ENCODE data around the gene AHRR. TPM values are rescaled to one million over a fixed set of nuclear protein-coding genes. Genes with fewer than 3 reads are reported as not detected.
A peak's percentile ranks its signal among the peaks of the same experiment; 100 is the strongest.

The AHRR gene
- total and polyA plus RNA-seq, 9 of the 15 experiments (the other 6 are each of a cell fraction or from before 2014, with no cell fraction given) = 0.06 to 1.6 (median 0.75) TPM; not detected in 1

DNA sequence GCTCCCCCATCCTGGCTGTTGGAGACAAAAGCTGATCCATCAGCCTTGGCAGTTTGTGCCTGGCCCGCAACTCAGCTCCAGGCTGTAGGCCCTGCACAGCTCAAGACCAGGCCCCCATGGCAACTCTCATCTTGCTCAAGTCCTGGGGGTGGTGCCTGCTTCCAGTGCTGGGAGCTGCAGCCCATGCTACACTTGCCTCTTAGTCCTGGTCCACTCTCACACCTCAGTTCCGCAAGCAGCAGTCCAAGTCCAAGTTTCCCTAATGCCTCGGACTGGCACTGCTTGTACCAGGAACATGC, 14.2 kb downstream of the AHRR start:
- ChIA-PET POLR2A (interaction anchor here (0.6 to 0.8 kb wide), 2 partner anchors 13 to 158 kb away, joined by 3 read pairs; no protein-coding TSS in a partner anchor), CTCF (ENCODE audit: low intra/inter-chr PET ratio) (no interaction called here)
- BruUV-seq (replicated peaks) = no TSS peak
- FAIRE-seq (no peak), DNase-seq (ENCODE audit: extremely low read depth in 1 of 4, low spot score in 3 of 4) (no peak), ATAC-seq (no peak)
- Histone ChIP-seq H3K4me1 (replicated peaks in 1 of 2; ENCODE audit: control insufficient read depth in 2 of 2, insufficient read depth in 2 of 2, low read length in 2 of 2) (no peaks in the 10 kb centered on the region), H3K9me1 (ENCODE audit: control insufficient read depth, insufficient read depth, low read length) (no peaks in the 10 kb centered on the region), H3K4me2 (ENCODE audit: insufficient read depth, low read length) (no peak overlapping the region), H3K27ac (ENCODE audit: extremely low read depth, low read depth, low read length) (no peak overlapping the region), H3K27me3 (ENCODE audit: control insufficient read depth in 2 of 2, insufficient read depth in 2 of 2, low read length in 2 of 2) (peaks cover 9 to 32% of the 10 kb centered on the region in 2 experiments; a peak in 4 of 5 replicates), H3K79me2 (ENCODE audit: control insufficient read depth, insufficient read depth, low read length) (no peaks in the 10 kb centered on the region), H3K9me3 (replicated peaks; ENCODE audit: control insufficient read depth, insufficient read depth, low read depth, low read length) (no peaks in the 10 kb centered on the region), H3K9ac (ENCODE audit: insufficient read depth in 1 of 2, low read depth in 2 of 2, low read length in 2 of 2) (peak overlapping the region in 1 of 2 experiments; percentile 40; a peak in 1 of 4 replicates), H2AFZ (ENCODE audit: low read depth, low read length) (no peak overlapping the region), H3K36me3 (ENCODE audit: control insufficient read depth, insufficient read depth, low read length) (no peaks in the 10 kb centered on the region), H3K4me3 (no peak overlapping the region), H4K20me1 (replicated peaks; ENCODE audit: control insufficient read depth, insufficient read depth, low read length) (no peaks in the 10 kb centered on the region)
- intact Hi-C loops (cut with micrococcal nuclease) = no loop called here
- WGBS (ENCODE audit: insufficient coverage, low coverage, missing lambda C conversion rate) = 2% methylated on average over 3 of the region's 3 CpGs
- in situ Hi-C loops (cut with MboI) = no loop called here
- TF ChIP-seq, protein P1, sequence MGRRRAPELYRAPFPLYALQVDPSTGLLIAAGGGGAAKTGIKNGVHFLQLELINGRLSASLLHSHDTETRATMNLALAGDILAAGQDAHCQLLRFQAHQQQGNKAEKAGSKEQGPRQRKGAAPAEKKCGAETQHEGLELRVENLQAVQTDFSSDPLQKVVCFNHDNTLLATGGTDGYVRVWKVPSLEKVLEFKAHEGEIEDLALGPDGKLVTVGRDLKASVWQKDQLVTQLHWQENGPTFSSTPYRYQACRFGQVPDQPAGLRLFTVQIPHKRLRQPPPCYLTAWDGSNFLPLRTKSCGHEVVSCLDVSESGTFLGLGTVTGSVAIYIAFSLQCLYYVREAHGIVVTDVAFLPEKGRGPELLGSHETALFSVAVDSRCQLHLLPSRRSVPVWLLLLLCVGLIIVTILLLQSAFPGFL (CRISPR knock-in tag; IDR thresholded peaks at IDR 0.05) = no peak
- TF ChIP-seq EWSR1 (IDR thresholded peaks at IDR 0.05; ENCODE audit: borderline replicate concordance, low read depth, partially characterized antibody) (no peak), ZNF174 (CRISPR knock-in tag; IDR thresholded peaks at IDR 0.05) (no peak), CHD4 (IDR thresholded peaks at IDR 0.05; ENCODE audit: insufficient read depth, insufficient replicate concordance, low read depth, low read length, poor library complexity, severe bottlenecking) (no peak), RCOR1 (IDR thresholded peaks at IDR 0.05; ENCODE audit: borderline replicate concordance in 1 of 2, low read depth in 2 of 2, low read length in 2 of 2) (no peak), EP400 (IDR thresholded peaks at IDR 0.05) (no peak), ZNF764 (CRISPR knock-in tag; IDR thresholded peaks at IDR 0.05; ENCODE audit: low read depth) (no peak), BCOR (IDR thresholded peaks at IDR 0.05) (no peak), CCAR2 (IDR thresholded peaks at IDR 0.05; ENCODE audit: low read depth, low read length) (no peak), FOS (IDR thresholded peaks at IDR 0.05; ENCODE audit: extremely low read depth, insufficient read length) (no peak), ZNF133 (CRISPR knock-in tag; IDR thresholded peaks at IDR 0.05) (no peak), ZNF282 (CRISPR knock-in tag; IDR thresholded peaks at IDR 0.05) (no peak), ELF1 (tag; IDR thresholded peaks at IDR 0.05) (no peak)
- TF ChIP-seq, protein P2, sequence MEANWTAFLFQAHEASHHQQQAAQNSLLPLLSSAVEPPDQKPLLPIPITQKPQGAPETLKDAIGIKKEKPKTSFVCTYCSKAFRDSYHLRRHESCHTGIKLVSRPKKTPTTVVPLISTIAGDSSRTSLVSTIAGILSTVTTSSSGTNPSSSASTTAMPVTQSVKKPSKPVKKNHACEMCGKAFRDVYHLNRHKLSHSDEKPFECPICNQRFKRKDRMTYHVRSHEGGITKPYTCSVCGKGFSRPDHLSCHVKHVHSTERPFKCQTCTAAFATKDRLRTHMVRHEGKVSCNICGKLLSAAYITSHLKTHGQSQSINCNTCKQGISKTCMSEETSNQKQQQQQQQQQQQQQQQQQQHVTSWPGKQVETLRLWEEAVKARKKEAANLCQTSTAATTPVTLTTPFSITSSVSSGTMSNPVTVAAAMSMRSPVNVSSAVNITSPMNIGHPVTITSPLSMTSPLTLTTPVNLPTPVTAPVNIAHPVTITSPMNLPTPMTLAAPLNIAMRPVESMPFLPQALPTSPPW (CRISPR knock-in tag; IDR thresholded peaks at IDR 0.05) = no peak
- TF ChIP-seq, protein P3, sequence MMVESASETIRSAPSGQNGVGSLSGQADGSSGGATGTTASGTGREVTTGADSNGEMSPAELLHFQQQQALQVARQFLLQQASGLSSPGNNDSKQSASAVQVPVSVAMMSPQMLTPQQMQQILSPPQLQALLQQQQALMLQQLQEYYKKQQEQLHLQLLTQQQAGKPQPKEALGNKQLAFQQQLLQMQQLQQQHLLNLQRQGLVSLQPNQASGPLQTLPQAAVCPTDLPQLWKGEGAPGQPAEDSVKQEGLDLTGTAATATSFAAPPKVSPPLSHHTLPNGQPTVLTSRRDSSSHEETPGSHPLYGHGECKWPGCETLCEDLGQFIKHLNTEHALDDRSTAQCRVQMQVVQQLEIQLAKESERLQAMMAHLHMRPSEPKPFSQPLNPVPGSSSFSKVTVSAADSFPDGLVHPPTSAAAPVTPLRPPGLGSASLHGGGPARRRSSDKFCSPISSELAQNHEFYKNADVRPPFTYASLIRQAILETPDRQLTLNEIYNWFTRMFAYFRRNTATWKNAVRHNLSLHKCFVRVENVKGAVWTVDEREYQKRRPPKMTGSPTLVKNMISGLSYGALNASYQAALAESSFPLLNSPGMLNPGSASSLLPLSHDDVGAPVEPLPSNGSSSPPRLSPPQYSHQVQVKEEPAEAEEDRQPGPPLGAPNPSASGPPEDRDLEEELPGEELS (CRISPR knock-in tag; IDR thresholded peaks at IDR 0.05; ENCODE audit: borderline replicate concordance) = no peak
- TF ChIP-seq, protein P4, sequence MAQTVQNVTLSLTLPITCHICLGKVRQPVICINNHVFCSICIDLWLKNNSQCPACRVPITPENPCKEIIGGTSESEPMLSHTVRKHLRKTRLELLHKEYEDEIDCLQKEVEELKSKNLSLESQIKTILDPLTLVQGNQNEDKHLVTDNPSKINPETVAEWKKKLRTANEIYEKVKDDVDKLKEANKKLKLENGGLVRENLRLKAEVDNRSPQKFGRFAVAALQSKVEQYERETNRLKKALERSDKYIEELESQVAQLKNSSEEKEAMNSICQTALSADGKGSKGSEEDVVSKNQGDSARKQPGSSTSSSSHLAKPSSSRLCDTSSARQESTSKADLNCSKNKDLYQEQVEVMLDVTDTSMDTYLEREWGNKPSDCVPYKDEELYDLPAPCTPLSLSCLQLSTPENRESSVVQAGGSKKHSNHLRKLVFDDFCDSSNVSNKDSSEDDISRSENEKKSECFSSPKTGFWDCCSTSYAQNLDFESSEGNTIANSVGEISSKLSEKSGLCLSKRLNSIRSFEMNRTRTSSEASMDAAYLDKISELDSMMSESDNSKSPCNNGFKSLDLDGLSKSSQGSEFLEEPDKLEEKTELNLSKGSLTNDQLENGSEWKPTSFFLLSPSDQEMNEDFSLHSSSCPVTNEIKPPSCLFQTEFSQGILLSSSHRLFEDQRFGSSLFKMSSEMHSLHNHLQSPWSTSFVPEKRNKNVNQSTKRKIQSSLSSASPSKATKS (CRISPR knock-in tag; IDR thresholded peaks at IDR 0.05) = no peak
